GM10847 (cell line): ENCODE measurements around the gene ABO.

Experiments used
- POLR2A ChIP-seq: IDR thresholded peaks from 2 replicates; pipeline ENCODE4 v1.6.1; 2011; ENCODE audit not compliant: insufficient read length; ENCODE audit errors: extremely low read depth

Gene ABO

GRCh38 chr9:133238851-133239532 lies 36.0 kb downstream of the ABO start:
- no peak for TF ChIP-seq POLR2A

- no peak for TF ChIP-seq POLR2A
Observed at GRCh38 chr9:133238272-133238850, 36.6 kb downstream of the ABO start.

DNA sequence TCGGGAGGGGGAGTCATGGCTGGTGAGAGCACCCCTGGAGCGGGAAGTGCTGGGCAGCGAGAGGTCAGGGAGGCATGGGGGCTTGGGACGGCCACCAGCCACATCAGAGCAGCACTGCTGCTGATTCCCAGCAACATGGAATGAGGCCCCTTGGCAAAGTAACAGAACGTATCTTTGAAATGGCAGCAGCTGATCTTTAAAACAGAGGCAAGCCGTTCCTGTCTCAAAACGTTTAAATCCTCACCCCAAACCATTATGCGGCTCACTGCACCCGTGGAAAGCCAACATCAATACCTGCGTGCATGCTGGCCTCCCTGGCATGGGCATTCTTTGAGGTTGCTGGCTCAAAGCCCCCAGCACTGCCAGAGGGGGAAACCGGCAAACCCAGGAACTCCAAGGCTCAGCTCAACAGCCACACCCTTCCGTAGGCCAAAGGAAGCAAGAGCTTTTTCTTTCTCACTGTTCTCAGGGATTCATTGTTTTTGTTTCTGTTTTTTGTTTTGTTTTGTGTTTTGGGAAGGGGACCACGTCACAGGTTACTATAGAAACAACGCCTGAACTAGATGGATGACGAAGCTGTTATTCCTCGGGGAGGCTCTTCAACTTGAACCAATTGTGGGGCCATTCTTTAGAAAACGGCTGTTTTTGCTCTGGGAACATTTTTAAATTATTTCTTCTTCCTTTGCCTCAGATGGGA lies 37.8 kb downstream of the ABO start:
- no peak for TF ChIP-seq POLR2A

DNA sequence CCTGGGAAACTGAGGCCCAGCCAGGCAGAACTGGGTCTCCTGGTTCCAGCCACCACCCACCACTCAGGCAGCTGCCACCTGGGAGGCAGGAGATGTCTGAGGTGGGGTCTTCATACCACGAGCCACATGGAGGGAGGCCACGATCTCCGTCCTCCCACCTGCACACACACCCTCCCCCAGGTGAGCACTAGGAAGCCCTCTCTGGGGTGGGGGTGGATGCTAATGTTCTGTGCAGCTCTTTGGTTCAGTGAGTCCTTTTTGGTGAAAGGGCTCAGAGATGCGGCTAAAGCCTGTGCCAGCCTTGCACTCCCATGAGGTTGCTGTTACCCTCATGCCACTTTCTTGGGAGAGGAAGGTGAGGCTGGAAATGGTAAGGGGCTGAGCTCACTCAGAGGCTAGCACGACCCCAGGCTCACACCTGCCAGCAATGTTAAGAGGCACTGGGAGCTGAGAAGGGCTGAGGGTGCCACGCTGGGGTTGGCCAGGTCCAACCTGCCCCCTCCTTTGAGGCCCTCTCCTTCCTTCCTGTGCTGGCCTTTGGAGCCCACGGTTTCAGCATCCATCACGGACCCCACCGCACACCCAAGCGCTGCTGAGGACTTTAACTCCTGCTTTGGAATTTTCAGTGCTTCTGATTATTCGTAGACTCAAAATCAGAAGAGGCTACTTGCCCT lies 39.3 kb downstream of the ABO start:
- TF ChIP-seq POLR2A, result no peak

GRCh38 chr9:133234577-133235322 lies 40.3 kb downstream of the ABO start:
- TF ChIP-seq POLR2A, result no peak

DNA sequence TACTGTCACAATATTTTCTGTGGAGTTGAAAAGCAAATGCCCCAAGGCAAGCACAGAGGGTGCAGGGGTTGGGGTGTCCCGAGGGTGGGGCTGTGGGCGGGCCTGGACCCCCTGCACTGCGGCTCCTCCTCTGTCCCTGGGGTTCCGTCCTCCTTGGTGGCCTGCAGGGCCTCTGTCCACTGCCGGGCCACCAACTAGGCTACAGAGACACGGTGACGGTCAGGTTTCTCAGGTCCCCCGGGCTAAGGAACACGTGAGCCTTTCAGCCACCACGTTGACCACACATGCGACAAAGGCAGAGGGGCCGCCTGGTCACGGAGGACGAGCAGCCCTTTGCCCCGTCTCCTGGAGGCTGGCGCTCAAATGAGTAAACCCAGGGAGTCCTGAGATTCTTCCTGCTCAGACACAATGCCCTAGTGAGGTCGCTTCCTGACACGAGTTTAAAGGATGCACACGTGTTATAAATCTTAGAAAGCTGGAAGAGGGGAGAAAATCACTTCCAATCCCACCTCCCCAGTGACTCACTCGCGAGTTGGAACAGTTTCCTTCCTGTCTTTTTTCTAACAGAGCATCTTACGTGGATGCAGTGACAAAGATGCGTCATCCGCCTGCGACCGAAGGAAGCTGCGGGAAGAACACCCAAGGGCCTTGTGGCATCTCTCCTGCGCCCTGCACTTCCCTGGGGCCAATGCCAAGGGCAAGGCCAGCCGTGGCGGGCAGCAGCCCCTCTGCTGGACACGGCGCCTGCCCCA lies 41.1 kb downstream of the ABO start:
- no peak for TF ChIP-seq POLR2A

DNA sequence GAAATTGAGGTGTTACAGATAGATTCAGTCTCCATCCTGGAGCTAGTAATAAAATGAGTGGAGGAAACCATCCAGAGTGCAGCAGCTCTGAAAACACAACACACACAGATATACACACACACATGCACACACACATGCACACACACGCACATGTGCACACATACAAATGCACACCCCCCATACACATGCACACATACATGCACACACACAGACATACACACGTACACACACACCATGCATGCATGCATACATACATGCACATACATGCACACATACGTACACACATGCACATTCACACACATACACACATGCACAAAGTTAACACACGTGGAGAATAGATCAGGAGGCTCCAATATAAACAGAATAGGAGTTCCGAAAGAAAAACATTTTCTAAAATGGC lies 44.9 kb downstream of the ABO start:
- TF ChIP-seq POLR2A, result no peak

DNA sequence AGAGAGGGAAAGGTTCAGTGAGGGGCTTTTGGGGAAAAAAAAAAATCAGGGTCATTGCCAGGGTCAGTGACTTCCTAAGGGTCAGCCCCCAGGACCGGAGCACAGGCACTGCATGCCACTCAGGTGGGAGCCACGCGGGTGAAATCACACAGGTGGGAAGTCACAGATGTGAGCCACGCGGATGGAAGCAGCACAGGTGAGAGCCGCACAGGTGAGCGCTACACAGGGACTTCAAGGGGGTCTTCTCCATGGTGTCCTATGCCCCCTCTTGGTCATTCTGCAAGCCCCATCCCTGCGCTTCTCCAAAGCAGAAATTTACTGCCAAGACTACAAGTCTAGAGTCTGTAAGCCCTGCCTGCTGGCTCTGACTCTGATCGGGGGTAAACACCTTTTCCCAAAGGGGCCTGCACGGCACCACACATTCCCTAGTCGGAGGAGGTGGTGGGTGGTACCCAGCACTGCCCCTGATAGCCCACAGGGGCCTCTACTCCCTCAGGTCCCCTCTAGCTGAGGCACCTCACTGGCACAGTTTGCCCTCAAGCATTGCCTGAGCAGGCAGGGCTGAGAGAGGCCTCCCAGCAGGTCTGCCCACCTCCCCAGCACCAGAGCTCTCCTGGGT lies 47.6 kb downstream of the ABO start:
- no peak for TF ChIP-seq POLR2A

- no peak for TF ChIP-seq POLR2A
Observed at GRCh38 chr9:133226219-133227171, 48.5 kb downstream of the ABO start.

DNA sequence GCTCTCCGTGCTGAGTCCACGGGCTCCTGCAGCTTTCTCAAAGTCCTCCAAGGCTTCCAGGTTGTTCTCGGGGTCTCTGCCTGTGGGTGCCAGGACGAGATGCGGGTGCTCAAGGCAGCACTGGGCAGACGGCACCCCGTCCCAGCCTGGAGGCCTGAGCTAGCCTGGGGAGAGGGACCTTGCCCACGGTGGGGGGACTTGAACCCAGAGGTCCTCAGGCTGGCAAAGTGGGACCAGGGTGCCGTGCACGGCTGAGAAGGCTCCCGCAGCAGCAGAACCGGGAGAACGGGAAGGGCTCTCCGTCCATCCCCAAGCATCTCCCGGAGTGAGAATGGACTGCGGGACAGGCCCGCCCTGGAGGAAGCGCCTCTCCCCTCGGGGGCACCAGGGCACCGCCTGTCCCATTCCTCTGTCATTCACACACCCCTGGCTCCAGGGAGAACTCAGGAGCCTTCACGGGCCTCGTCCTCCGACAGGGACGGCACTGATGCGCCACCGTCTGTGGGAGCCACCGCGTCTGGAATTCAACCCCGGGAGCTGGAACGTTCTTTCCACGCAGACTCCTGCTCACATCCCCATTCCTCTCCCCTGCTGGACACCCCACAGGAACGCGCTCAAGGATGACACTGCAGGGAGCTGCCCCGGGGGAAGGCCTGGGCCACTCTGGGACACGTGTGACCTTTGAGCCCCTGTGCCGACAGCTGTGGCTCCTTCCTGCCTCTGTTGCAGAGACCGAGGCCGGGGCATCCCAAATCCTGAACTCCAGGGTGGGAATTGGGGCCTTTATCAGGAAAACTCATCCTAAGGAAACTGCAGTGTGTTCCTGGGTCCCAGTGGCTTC lies 49.6 kb downstream of the ABO start:
- TF ChIP-seq POLR2A, result no peak

DNA sequence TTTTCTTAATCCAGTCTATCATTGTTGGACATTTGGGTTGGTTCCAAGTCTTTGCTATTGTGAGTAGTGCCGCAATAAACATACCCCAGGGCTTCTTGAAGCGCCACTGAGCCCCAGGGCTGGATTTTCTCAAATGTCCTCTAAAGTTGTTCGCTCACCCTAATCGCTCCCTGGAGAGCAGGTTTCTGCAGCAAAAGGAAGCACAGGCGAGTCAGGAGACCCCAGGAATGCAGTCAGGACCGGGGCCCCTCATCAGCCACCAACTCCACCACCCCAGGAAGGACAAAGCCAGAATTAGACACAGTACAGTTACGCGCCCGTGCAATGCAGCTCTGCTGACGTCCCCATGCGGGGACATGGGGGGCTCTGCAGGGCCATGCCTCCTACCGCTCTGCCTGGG lies 50.2 kb downstream of the ABO start:
- TF ChIP-seq POLR2A, result no peak

- no peak for TF ChIP-seq POLR2A
Observed at GRCh38 chr9:133221177-133221809, 53.7 kb downstream of the ABO start.

DNA sequence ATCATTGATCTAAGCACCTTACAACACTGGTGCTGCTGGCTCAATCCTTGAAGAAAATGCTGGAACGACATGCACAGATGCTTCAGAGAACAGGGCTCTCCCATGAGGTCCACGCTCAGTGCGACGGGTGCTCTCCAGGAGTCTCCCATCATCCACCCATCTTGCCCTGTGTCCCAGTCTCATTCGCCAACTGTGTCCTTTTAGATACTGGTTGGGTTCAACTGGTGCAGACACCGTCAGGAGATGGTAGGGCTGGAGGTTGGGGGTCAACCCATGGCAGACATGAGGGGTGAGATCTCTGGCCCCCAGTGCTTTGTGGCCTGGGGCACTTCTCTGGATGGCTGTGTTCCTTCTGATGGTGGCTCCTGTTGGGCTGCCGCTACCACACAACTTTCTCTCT lies 64.4 kb downstream of the ABO start:
- no peak for TF ChIP-seq POLR2A
